CD4-positive, alpha-beta T cell (primary cell): ENCODE data around the gene TSPAN9. TPM values are rescaled to one million over a fixed set of nuclear protein-coding genes. Genes with fewer than 3 reads are reported as not detected.

Source experiments
- ATAC-seq: fragments of 200-7000 bp; cut with Tn5 transposase; one replicate; pipeline ENCODE4 v1.10.0; 2022; ENCODE audit warnings: mild to moderate bottlenecking; ENCODE audit not compliant: poor library complexity
- CTCF ChIA-PET: fragments of 350-600 bp; sonication (Branson Sonifier 250); formaldehyde crosslinking; loops from one replicate; lab custom pipeline; 2021; ENCODE audit warnings: antibody characterized with exemption, inconsistent platforms; lab: Charles Lee
- POLR2A ChIA-PET: fragments of 350-600 bp; sonication (Branson Sonifier 250); formaldehyde crosslinking; loops from one replicate; lab custom pipeline; 2021; ENCODE audit warnings: antibody characterized with exemption, inconsistent platforms; lab: Charles Lee
- DNase-seq, 14 experiments: peaks; one replicate each; pipeline ENCODE4 v3.0.0-alpha.2; 2013 to 2020; ENCODE audit warnings: mixed read lengths in 2 of 14
- H3K27ac ChIP-seq, 2 donors: one replicate each; pipeline versions ENCODE4 v1.5.1 to v1.7.0; 2013; ENCODE audit warnings: low read length in 2 of 2, low read depth in 1 of 2, mild to moderate bottlenecking in 1 of 2
- H3K27me3 ChIP-seq, 2 experiments: 1 replicate in 1 of 2; 2 replicates in 1 of 2; pipeline versions ENCODE4 v1.6.1 to v1.7.0; 2013; ENCODE audit warnings: low read length in 2 of 2, control low read depth in 1 of 2, mild to moderate bottlenecking in 1 of 2, moderate library complexity in 1 of 2; ENCODE audit not compliant: insufficient read depth in 2 of 2, control insufficient read depth in 1 of 2
- H3K36me3 ChIP-seq: one replicate; pipeline ENCODE4 v1.6.1; 2013; ENCODE audit warnings: low read length, control low read depth; ENCODE audit not compliant: insufficient read depth
- H3K4me1 ChIP-seq: one replicate; pipeline ENCODE4 v1.6.1; 2013; ENCODE audit warnings: low read length, control low read depth; ENCODE audit not compliant: insufficient read depth
- H3K4me3 ChIP-seq: one replicate; pipeline ENCODE4 v1.5.1; 2013; ENCODE audit warnings: mild to moderate bottlenecking, low read length, moderate library complexity
- H3K9me3 ChIP-seq, 2 experiments: 1 replicate in 1 of 2; 2 replicates in 1 of 2; pipeline versions ENCODE4 v1.6.1 to v1.7.0; 2013; ENCODE audit warnings: low read length in 2 of 2, mild to moderate bottlenecking in 2 of 2, control low read depth in 1 of 2, moderate library complexity in 1 of 2; ENCODE audit not compliant: control insufficient read depth in 1 of 2, insufficient read depth in 1 of 2
- H3K27ac Mint-ChIP-seq: one replicate; pipeline ENCODE4 v1.8.0; 2020; ENCODE audit warnings: mixed read lengths
- H3K27me3 Mint-ChIP-seq: one replicate; pipeline ENCODE4 v1.8.0; 2021; ENCODE audit warnings: mixed read lengths
- H3K36me3 Mint-ChIP-seq: one replicate; pipeline ENCODE4 v1.8.0; 2021; ENCODE audit warnings: low read depth, mixed read lengths
- H3K4me1 Mint-ChIP-seq: one replicate; pipeline ENCODE4 v1.8.0; 2021; ENCODE audit warnings: low read depth, mixed read lengths
- H3K4me3 Mint-ChIP-seq: one replicate; pipeline ENCODE4 v1.8.0; 2020; ENCODE audit warnings: mild to moderate bottlenecking, mixed read lengths
- H3K9me3 Mint-ChIP-seq: one replicate; pipeline ENCODE4 v1.8.0; 2020; ENCODE audit warnings: mixed read lengths
- intact Hi-C, 2 experiments: fragments of 100-400 bp; cut with DNase I in 1 of 2; cut with micrococcal nuclease in 1 of 2; formaldehyde crosslinking; loops; one replicate each; pipeline versions ENCODE4 v1.15.1 to v1.9.0; 2023 to 2025; cut with DNase I, micrococcal nuclease
- total RNA-seq, 174 experiments: library from RNA in 2 of 174; stranded (reverse) in 2 of 174; gene quantifications; one replicate each; pipeline ENCODE4 v1.2.3 and lab custom pipeline; 2021 to 2026
- TF ChIP-seq, protein P1 (sequence below): fragments of 200-600 bp; IDR thresholded peaks from one replicate; pipeline ENCODE4 v1.8.0; 2022; ENCODE audit warnings: antibody characterized with exemption, mild to moderate bottlenecking

TSPAN9 gene
- total RNA-seq, 2 experiments from 2014 or later = 0.82 to 1.3 TPM

DNA sequence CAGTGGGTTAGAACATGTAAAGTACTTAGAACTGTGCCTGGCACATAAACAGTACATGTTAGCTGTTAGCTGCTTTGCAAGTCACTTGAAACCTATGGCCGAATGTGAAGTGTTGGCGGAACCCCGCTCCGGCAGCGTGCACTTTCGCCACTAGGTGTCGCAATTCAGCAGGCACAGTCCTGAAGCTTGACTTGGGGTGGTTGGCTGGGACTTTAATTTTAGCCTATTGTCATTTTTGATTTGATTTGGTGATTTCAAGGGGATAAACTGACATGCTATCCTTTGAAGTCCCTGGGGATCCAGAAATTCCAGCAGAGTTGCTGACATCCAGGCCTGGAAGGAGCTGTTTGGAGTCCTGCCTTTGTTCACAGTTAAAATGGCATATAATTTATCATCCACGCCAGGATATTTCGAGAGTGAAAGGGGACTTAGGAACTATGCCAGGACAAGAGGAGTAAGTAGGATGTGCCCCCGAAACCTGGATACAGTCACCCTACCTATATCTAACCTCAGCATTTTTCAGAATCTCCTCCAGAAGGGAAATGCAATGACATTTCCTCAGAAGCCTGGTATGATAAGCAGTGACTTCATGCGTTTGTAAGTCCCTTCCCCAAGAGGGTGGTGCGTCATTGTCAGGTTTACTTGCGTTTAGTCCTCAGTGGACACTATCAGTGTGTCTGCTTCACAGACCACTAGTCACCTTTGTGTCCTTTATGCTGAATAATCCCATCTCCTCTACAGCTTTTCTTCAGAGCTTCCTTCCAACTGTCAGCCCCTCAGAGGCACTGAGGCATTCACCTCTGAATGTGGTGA is 3.5 kb upstream of the TSPAN9 start:
- Mint-ChIP-seq H3K27me3 (peaks cover 7% of the 10 kb centered on the region), H3K9me3 (no peaks in the 10 kb centered on the region), H3K27ac (no peak overlapping the region), H3K4me3 (peak overlapping the region; percentile 65), H3K36me3 (no peaks in the 10 kb centered on the region), H3K4me1 (peaks cover 14% of the 10 kb centered on the region)
- TF ChIP-seq, protein P1, sequence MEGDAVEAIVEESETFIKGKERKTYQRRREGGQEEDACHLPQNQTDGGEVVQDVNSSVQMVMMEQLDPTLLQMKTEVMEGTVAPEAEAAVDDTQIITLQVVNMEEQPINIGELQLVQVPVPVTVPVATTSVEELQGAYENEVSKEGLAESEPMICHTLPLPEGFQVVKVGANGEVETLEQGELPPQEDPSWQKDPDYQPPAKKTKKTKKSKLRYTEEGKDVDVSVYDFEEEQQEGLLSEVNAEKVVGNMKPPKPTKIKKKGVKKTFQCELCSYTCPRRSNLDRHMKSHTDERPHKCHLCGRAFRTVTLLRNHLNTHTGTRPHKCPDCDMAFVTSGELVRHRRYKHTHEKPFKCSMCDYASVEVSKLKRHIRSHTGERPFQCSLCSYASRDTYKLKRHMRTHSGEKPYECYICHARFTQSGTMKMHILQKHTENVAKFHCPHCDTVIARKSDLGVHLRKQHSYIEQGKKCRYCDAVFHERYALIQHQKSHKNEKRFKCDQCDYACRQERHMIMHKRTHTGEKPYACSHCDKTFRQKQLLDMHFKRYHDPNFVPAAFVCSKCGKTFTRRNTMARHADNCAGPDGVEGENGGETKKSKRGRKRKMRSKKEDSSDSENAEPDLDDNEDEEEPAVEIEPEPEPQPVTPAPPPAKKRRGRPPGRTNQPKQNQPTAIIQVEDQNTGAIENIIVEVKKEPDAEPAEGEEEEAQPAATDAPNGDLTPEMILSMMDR = peak; percentile 93
- H3K36me3 ChIP-seq = no peaks in the 10 kb centered on the region
- H3K9me3 ChIP-seq = no peaks in the 10 kb centered on the region
- ChIA-PET CTCF (interaction anchor here (0.6 to 1.2 kb wide), 9 partner anchors 9 to 226 kb away, joined by 3 to 11 read pairs (median 3); no protein-coding TSS in a partner anchor), POLR2A (interaction anchor here (1.2 kb wide), 1 partner anchor 202 kb away, joined by 7 read pairs; no protein-coding TSS in a partner anchor)
- DNase-seq (peak; percentile 72 to 90 (median 82)), ATAC-seq (peak; percentile 53)
- intact Hi-C loops = loop anchor here (1.0 to 10.0 kb wide), 4 partner anchors 64 to 279 kb away; partner anchors contain the start of gene FKBP4 (in 1 of the 2)
- peaks cover 3% of the 10 kb centered on the region in 2 experiments for H3K27me3 ChIP-seq
- H3K27ac ChIP-seq = no peak overlapping the region
- no peak overlapping the region for H3K4me3 ChIP-seq
- peaks cover 25% of the 10 kb centered on the region for H3K4me1 ChIP-seq

DNA sequence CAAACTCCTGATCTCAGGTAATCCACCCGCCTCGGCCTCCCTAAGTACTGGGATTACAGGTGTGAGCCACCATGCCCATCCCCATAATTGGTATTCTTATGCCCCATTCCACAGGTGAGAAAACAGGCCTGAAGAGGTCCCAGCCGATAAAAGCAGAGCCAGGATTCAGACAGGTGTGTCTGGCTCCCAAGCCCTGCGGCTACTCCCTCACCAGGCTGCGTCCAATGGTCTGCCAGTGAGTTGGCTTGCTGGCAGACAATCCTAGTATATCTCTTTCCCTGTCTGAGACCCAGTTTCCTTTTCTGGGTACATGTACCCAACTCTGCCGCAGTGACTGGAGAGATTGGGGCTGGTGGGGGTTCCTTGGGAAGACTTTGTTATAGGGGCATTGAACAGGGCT is 1.9 kb upstream of the TSPAN9 start:
- CTCF ChIA-PET = no interaction called here
- intact Hi-C loops = loop anchor here in 1 of 2 experiments (5.0 to 10.0 kb wide), 3 partner anchors 198 to 1247 kb away; partner anchors contain the start of genes FKBP4, FOXM1, RHNO1 and TIGAR

GRCh38 chr12:3077572-3078081 is 448 bp downstream of the TSPAN9 start:
- Histone ChIP-seq H3K27me3 (peaks cover 3% of the 10 kb centered on the region in 2 experiments), H3K4me3 (peak overlapping the region; percentile 59), H3K27ac (no peak overlapping the region), H3K9me3 (no peaks in the 10 kb centered on the region), H3K36me3 (no peaks in the 10 kb centered on the region), H3K4me1 (peaks cover 25% of the 10 kb centered on the region)
- peak overlapping the region; percentile 87 for H3K4me3 Mint-ChIP-seq
- DNase-seq (peak in 8 of 14 experiments; percentile 1 to 40 (median 18)), ATAC-seq (peak; percentile 16)
- peak overlapping the region; percentile 19 for H3K27ac Mint-ChIP-seq
- ChIA-PET CTCF (no interaction called here), POLR2A (no interaction called here)
- peaks cover 7% of the 10 kb centered on the region for H3K27me3 Mint-ChIP-seq
- H3K4me1 Mint-ChIP-seq = peaks cover 14% of the 10 kb centered on the region
- intact Hi-C loops = loop anchor here in 1 of 2 experiments (5.0 to 10.0 kb wide), 3 partner anchors 200 to 1245 kb away; partner anchors contain the start of genes FKBP4, FOXM1, RHNO1 and TIGAR
- H3K36me3 Mint-ChIP-seq = no peaks in the 10 kb centered on the region
- no peaks in the 10 kb centered on the region for H3K9me3 Mint-ChIP-seq
- TF ChIP-seq, protein P1 = no peak

More for the DNA sequence above, 1.9 kb upstream of the TSPAN9 start:
- Histone ChIP-seq H3K4me1 (peaks cover 25% of the 10 kb centered on the region), H3K36me3 (no peaks in the 10 kb centered on the region), H3K4me3 (no peak overlapping the region), H3K27me3 (peaks cover 3% of the 10 kb centered on the region in 2 experiments), H3K9me3 (no peaks in the 10 kb centered on the region), H3K27ac (no peak overlapping the region)
- peaks cover 14% of the 10 kb centered on the region for H3K4me1 Mint-ChIP-seq
- H3K36me3 Mint-ChIP-seq = no peaks in the 10 kb centered on the region
- peaks cover 7% of the 10 kb centered on the region for H3K27me3 Mint-ChIP-seq
- POLR2A ChIA-PET = no interaction called here
- no peaks in the 10 kb centered on the region for H3K9me3 Mint-ChIP-seq
- no peak overlapping the region for H3K27ac Mint-ChIP-seq
- TF ChIP-seq, protein P1 = no peak
- peak overlapping the region; percentile 76 for H3K4me3 Mint-ChIP-seq
- no peak for ATAC-seq
- no peak for DNase-seq
